Breast epithelium (tissue), 4 donors: ENCODE results near the gene LYPD3. TPM values are rescaled to one million over a fixed set of nuclear protein-coding genes. Genes with fewer than 3 reads are reported as not detected.

Experiments used
- DNase-seq, 2 donors: peaks; one replicate each; pipeline ENCODE4 v3.0.0-alpha.2; 2019; ENCODE audit warnings: low spot score in 2 of 2
- H3K27ac ChIP-seq, 2 donors: fragments of 200-600 bp; sonication (generic) in 1 of 2; one replicate each; pipeline ENCODE4 v1.5.1; 2016 to 2019; ENCODE audit warnings: mild to moderate bottlenecking in 1 of 2
- H3K27me3 ChIP-seq, 2 donors: fragments of 200-600 bp; sonication (generic) in 1 of 2; one replicate each; pipeline versions ENCODE4 v1.5.1 to v1.6.0; 2017 to 2019; ENCODE audit warnings: control low read depth in 1 of 2, mild to moderate bottlenecking in 1 of 2
- H3K36me3 ChIP-seq: fragments of 200-600 bp; one replicate; pipeline ENCODE4 v1.5.1; 2019
- H3K4me1 ChIP-seq, 2 donors: fragments of 200-600 bp; sonication (generic); one replicate each; pipeline ENCODE4 v1.5.1; 2016 to 2019; ENCODE audit warnings: control low read depth in 1 of 2
- H3K4me3 ChIP-seq, 3 donors: fragments of 200-600 bp; sonication (generic); 1 replicate in 2 of 3; 2 replicates in 1 of 3; pipeline ENCODE4 v1.5.1; 2016 to 2019; ENCODE audit warnings: mild to moderate bottlenecking in 3 of 3, moderate library complexity in 2 of 3
- H3K9me3 ChIP-seq, 2 donors: fragments of 200-600 bp; sonication (generic) in 1 of 2; one replicate each; pipeline ENCODE4 v1.5.1; 2016 to 2019; ENCODE audit warnings: control low read depth in 1 of 2
- POLR2A ChIP-seq: fragments of 450-650 bp; IDR thresholded peaks from one replicate; pipeline ENCODE4 v1.6.1; 2016; ENCODE audit warnings: antibody characterized with exemption, mild to moderate bottlenecking, moderate library complexity
- POLR2AphosphoS5 ChIP-seq, 3 donors: sonication (generic); formaldehyde crosslinking; IDR thresholded peaks; one replicate each; pipeline ENCODE4 v1.6.1; 2017; ENCODE audit warnings: antibody characterized with exemption in 3 of 3
- intact Hi-C: fragments of 100-400 bp; cut with DNase I; formaldehyde crosslinking; loops from one replicate; pipeline ENCODE4 v1.15.1; 2023; ENCODE audit warnings: low total_unique reads
- total RNA-seq, 3 donors: library from RNA; depleted of rRNA; stranded (reverse); fragments of >200 nt; gene quantifications; one replicate each; pipeline ENCODE4 v1.1.0, GENCODE V29; 2016
- TF ChIP-seq, protein P1 (sequence below), 3 donors: fragments of 450-650 bp; IDR thresholded peaks; one replicate each; pipeline ENCODE4 v1.5.1; 2016 to 2017; ENCODE audit warnings: antibody characterized with exemption in 3 of 3, mild to moderate bottlenecking in 3 of 3, moderate library complexity in 3 of 3

The LYPD3 gene
- total RNA-seq, 3 donors from 2014 or later, result 5.2 to 17.6 TPM; not detected in 1

DNA sequence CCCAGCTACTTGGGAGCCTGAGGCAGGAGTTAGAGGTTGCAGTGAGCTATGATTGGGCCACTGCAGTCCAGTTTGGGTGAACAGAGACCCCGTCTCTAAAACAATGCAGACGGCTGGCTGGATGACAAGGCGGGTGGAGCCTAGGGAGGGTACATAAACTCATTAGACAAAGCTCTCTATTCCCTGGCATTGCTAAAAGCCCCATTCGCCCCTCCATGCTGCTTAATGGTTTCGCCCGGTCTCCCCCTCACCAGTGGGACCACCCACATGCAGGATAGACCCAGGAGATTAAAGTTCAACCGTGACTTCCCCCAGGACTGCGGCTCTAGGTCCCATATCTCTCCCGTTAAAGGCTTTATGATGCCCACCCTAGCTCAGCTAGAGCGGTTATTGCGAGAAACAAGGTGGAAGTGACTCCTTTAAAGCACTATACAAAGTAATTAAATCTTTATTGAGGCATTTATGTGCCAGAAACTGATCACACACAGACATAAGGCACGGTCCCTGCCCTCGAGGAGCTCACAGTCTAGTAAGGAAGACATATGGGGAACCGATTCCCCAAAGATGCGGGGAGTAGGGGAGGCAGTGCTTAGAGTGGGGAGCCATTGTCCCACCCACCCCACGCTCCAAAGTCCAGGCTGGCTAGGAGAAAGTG, 4.9 kb downstream of the LYPD3 start:
- Histone ChIP-seq H3K4me3 (no peak overlapping the region), H3K36me3 (no peaks in the 10 kb centered on the region), H3K27ac (no peak overlapping the region), H3K27me3 (no peaks in the 10 kb centered on the region), H3K4me1 (peaks cover 0 to 3% of the 10 kb centered on the region in 2 donors), H3K9me3 (no peaks in the 10 kb centered on the region)
- intact Hi-C loops, result no loop called here
- TF ChIP-seq POLR2A (no peak), POLR2AphosphoS5 (IDR thresholded peaks at IDR 0.05) (no peak)
- TF ChIP-seq, protein P1, sequence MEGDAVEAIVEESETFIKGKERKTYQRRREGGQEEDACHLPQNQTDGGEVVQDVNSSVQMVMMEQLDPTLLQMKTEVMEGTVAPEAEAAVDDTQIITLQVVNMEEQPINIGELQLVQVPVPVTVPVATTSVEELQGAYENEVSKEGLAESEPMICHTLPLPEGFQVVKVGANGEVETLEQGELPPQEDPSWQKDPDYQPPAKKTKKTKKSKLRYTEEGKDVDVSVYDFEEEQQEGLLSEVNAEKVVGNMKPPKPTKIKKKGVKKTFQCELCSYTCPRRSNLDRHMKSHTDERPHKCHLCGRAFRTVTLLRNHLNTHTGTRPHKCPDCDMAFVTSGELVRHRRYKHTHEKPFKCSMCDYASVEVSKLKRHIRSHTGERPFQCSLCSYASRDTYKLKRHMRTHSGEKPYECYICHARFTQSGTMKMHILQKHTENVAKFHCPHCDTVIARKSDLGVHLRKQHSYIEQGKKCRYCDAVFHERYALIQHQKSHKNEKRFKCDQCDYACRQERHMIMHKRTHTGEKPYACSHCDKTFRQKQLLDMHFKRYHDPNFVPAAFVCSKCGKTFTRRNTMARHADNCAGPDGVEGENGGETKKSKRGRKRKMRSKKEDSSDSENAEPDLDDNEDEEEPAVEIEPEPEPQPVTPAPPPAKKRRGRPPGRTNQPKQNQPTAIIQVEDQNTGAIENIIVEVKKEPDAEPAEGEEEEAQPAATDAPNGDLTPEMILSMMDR (IDR thresholded peaks at IDR 0.05), result no peak
- no peak for DNase-seq

DNA sequence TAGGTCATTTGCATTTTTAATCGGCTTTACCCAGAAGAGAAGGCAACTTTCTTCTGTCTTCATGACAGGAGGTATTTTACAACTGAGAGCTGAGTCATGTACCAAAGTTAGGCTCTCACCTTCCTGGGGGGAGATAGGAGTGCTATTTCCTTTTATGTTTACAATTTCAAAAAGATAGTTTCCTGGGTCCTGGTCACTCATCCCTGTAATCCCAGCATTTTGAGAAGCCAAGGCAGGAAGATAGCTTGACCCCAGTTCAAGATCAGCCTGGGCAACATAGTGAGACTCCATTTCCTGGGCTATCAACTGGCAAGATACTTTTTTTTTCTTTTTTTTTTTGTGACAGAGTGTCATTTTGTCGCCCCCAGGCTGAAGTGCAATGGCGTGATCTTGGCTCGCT, 7.6 kb downstream of the LYPD3 start:
- DNase-seq, result no peak
- no peak overlapping the region for H3K4me3 ChIP-seq
- TF ChIP-seq POLR2A (no peak), POLR2AphosphoS5 (IDR thresholded peaks at IDR 0.05) (no peak)
- TF ChIP-seq, protein P1 (IDR thresholded peaks at IDR 0.05), result no peak
- H3K9me3 ChIP-seq, result no peaks in the 10 kb centered on the region
- no peaks in the 10 kb centered on the region for H3K4me1 ChIP-seq
- intact Hi-C loops, result loop anchor here (5.0 kb wide), 1 partner anchor 59 kb away; no protein-coding TSS in a partner anchor
- no peaks in the 10 kb centered on the region for H3K36me3 ChIP-seq
- H3K27me3 ChIP-seq, result no peaks in the 10 kb centered on the region
- H3K27ac ChIP-seq, result no peak overlapping the region

DNA sequence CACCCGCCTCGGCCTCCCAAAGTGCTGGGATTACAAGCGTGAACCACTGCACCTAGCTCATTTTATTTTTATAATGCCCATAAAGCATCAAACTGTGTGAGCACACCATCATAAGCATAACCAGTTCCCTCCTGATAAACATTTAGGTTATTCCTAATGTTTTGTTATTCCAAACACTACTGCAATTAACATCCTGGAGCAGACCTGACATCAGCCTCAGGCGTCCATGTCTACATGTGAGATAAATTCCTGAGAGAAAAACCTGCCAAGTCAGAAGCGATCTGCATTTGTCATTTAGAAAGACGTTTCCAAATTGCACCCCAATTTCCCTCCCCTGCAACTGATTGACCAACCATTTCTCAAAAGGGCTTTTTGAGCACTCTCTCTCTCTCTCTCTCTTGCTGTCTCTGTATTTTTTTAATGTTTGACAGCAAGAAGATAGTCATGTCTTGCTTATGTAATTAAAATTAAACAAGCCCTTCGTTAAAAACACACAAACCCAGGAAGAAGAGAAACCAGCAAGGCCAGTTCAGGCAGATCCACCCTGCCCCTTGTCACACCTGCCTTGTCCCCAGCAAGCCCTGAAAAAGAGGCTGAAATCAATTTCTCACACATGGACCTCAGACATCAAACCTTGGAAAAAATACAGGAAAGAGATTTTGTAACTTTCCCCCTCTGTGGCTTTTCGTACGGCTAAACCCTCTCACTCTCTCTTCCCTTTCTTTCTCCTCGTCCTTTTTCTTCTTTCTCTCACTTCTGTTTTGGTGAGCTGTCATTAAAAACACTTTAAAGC, 9.9 kb downstream of the LYPD3 start:
- no peaks in the 10 kb centered on the region for H3K9me3 ChIP-seq
- H3K4me3 ChIP-seq, result peak overlapping the region in 2 of 3 donors; percentile 7 to 41
- no peaks in the 10 kb centered on the region for H3K36me3 ChIP-seq
- DNase-seq, result no peak
- intact Hi-C loops, result loop anchor here (5.0 kb wide), 1 partner anchor 62 kb away; no protein-coding TSS in a partner anchor
- peak overlapping the region; percentile 84 to 85 for H3K27ac ChIP-seq
- TF ChIP-seq POLR2AphosphoS5 (IDR thresholded peaks at IDR 0.05) (no peak), POLR2A (no peak)
- TF ChIP-seq, protein P1 (IDR thresholded peaks at IDR 0.05), result no peak
- H3K27me3 ChIP-seq, result no peaks in the 10 kb centered on the region
- no peaks in the 10 kb centered on the region for H3K4me1 ChIP-seq

DNA sequence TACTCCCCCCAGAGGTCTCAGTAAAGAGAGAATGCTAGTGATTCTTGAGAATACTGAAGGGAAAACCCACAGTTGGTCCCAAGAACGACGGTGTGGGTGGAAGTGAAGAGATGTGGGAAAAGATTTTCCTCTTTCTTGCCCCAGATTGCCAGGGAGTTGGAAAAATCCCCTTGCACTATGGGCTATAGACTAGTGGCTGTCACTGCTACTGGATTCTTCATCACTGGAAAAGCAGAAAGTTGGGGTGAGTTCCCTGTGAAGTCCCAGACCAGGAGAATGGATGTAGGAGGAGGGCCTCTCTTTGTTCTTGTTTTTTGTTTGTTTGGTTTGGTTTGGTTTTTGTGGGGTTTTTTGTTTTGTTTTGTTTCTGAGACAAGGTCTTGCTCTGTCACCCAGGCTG, 11.4 kb downstream of the LYPD3 start:
- Histone ChIP-seq H3K4me3 (no peak overlapping the region), H3K9me3 (no peaks in the 10 kb centered on the region), H3K27me3 (no peaks in the 10 kb centered on the region), H3K27ac (no peak overlapping the region), H3K4me1 (no peaks in the 10 kb centered on the region), H3K36me3 (no peaks in the 10 kb centered on the region)
- no peak for DNase-seq
- TF ChIP-seq, protein P1 (IDR thresholded peaks at IDR 0.05), result no peak
- TF ChIP-seq POLR2A (no peak), POLR2AphosphoS5 (IDR thresholded peaks at IDR 0.05) (no peak)
- intact Hi-C loops, result no loop called here

DNA sequence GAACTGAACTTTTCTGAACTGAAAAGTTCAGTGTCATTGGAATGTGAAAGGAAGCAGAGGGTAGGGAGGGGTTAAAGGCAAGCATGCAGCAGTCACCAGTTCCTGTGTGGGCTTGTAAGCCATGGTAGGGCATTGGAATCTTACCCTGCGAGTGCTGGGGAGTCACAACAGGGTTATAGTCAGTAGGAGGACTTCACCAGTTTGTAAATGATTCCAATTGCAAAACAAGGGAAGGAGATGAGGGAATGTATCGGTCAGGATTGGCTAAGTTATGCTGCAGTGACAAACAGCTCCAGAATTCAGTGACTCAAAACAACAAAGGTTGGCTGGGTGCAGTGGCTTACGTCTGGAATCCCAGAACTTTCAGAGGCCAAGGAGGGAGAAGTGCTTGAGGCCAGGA, 12.8 kb downstream of the LYPD3 start:
- Histone ChIP-seq H3K9me3 (no peaks in the 10 kb centered on the region), H3K27me3 (no peaks in the 10 kb centered on the region), H3K27ac (no peak overlapping the region), H3K36me3 (no peaks in the 10 kb centered on the region), H3K4me1 (no peaks in the 10 kb centered on the region), H3K4me3 (no peak overlapping the region)
- intact Hi-C loops, result no loop called here
- DNase-seq, result no peak
- TF ChIP-seq POLR2AphosphoS5 (IDR thresholded peaks at IDR 0.05), result no peak
- no peak for TF ChIP-seq POLR2A
- TF ChIP-seq, protein P1 (IDR thresholded peaks at IDR 0.05), result no peak
